ENCODE measurements around the gene GALR2.

GALR2 gene

GRCh38 chr17:76080768-76081287 is 6.2 kb downstream of the GALR2 start:
- no peak for DNase-seq

- no peak for DNase-seq
Measured at GRCh38 chr17:76081295-76082210, 7.0 kb downstream of the GALR2 start.

GRCh38 chr17:76082326-76083251 is 8.0 kb downstream of the GALR2 start:
- DNase-seq: no peak

- DNase-seq: no peak
Measured at GRCh38 chr17:76083536-76084182, 9.1 kb downstream of the GALR2 start.

- no peak for DNase-seq
Measured at GRCh38 chr17:76085066-76085730, 10.6 kb downstream of the GALR2 start.

GRCh38 chr17:76085731-76086366 is 11.3 kb downstream of the GALR2 start:
- DNase-seq: no peak

- no peak for DNase-seq
Measured at GRCh38 chr17:76086384-76086783, 11.8 kb downstream of the GALR2 start.

GRCh38 chr17:76087531-76087930 is 12.9 kb downstream of the GALR2 start:
- no peak for DNase-seq

GRCh38 chr17:76088041-76088867 is 13.7 kb downstream of the GALR2 start:
- DNase-seq: no peak

- no peak for DNase-seq
Measured at GRCh38 chr17:76088868-76089576, 14.4 kb downstream of the GALR2 start.

GRCh38 chr17:76089680-76090516 is 15.3 kb downstream of the GALR2 start:
- no peak for DNase-seq

GRCh38 chr17:76090517-76091129 is 16.0 kb downstream of the GALR2 start:
- no peak for DNase-seq

- DNase-seq: no peak
Measured at GRCh38 chr17:76091526-76092286, 17.1 kb downstream of the GALR2 start.

- no peak for DNase-seq
Measured at GRCh38 chr17:76092526-76093413, 18.2 kb downstream of the GALR2 start.

GRCh38 chr17:76094046-76094445 is 19.5 kb downstream of the GALR2 start:
- DNase-seq: no peak

- no peak for DNase-seq
Measured at GRCh38 chr17:76095943-76096342, 21.4 kb downstream of the GALR2 start.

All from NCI-H510A (cell line).